ENCODE data around the gene ARMCX6. TPM values are rescaled to one million over a fixed set of nuclear protein-coding genes. Genes with fewer than 3 reads are reported as not detected.
"Not testable (repeated sequence)": the region's sequence is repeated elsewhere in the genome, so short reads cannot be mapped to it uniquely, and the experiment has no call there.

The ARMCX6 gene
- total RNA-seq, 4 donors from 2014 or later, result 4.5 to 12.6 (median 6.2) TPM

GRCh38 chrX:101656817-101657216 is 39.0 kb upstream of the ARMCX6 start:
- H3K4me3 ChIP-seq, result no peak overlapping the region
- no peaks in the 10 kb centered on the region for H3K36me3 ChIP-seq
- H3K27ac ChIP-seq, result no peak overlapping the region
- no peaks in the 10 kb centered on the region for H3K27me3 ChIP-seq
- intact Hi-C loops (cut with DNase I; ENCODE audit: low total_unique reads), result no loop called here
- no peak for DNase-seq
- in situ Hi-C loops (cut with MboI; ENCODE audit: low sequenced_read_pairs in 4 of 4), result no loop called here
- H3K9me3 ChIP-seq, result no peaks in the 10 kb centered on the region
- no peaks in the 10 kb centered on the region for H3K4me1 ChIP-seq
- no peak for ATAC-seq
- no peak for TF ChIP-seq CTCF (IDR thresholded peaks at IDR 0.05 in 4 of 5, conservative IDR thresholded peaks at IDR 0.05 in 1 of 5)

DNA sequence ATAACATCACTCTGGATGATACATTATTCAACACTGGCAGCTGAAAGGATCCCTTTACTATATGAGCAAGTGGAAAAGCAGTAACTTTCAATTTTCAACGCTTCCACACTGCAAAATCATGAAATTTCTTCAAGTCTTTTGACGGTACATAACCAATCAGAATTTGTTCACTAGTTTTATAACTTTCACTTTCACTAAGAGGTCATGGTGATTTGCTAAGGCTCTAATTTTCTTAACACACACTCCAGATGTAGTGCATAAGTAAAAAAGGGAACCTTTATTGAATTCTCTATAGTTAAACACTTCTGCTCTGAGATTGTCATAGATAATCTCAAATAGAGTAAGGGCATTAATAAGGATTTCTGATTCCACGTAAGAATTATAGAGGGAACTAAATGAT is 37.7 kb upstream of the ARMCX6 start:
- Histone ChIP-seq H3K4me1 (no peaks in the 10 kb centered on the region), H3K9me3 (no peaks in the 10 kb centered on the region), H3K27me3 (no peaks in the 10 kb centered on the region), H3K4me3 (no peak overlapping the region), H3K27ac (no peak overlapping the region), H3K36me3 (no peaks in the 10 kb centered on the region)
- no peak for TF ChIP-seq CTCF (IDR thresholded peaks at IDR 0.05 in 4 of 5, conservative IDR thresholded peaks at IDR 0.05 in 1 of 5)
- no peak for TF ChIP-seq POLR2A (IDR thresholded peaks at IDR 0.05)
- DNase-seq (no peak), ATAC-seq (no peak)
- intact Hi-C loops (cut with DNase I; ENCODE audit: low total_unique reads), result no loop called here
- in situ Hi-C loops (cut with MboI; ENCODE audit: low sequenced_read_pairs in 4 of 4), result no loop called here

DNA sequence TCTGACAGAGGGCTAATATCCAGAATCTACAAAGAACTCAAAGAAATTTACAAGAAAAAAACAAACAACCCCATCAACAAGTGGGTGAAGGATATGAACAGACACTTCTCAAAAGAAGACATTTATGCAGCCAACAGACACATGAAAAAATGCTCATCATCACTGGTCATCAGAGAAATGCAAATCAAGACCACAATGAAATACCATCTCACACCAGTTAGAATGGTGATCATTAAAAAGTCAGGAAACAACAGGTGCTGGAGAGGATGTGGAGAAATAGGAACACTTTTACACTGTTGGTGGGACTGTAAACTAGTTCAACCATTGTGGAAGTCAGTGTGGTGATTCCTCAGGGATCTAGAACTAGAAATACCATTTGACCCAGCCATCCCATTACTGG is 29.9 kb upstream of the ARMCX6 start:
- ATAC-seq; H3K4me3 ChIP-seq; intact Hi-C loops (cut with DNase I; ENCODE audit: low total_unique reads); in situ Hi-C loops (cut with MboI; ENCODE audit: low sequenced_read_pairs in 4 of 4); H3K27me3 ChIP-seq; DNase-seq; H3K4me1 ChIP-seq; H3K36me3 ChIP-seq; H3K9me3 ChIP-seq; H3K27ac ChIP-seq: not testable (repeated sequence)

- ATAC-seq (no peak), DNase-seq (no peak)
- no peak for TF ChIP-seq CTCF (IDR thresholded peaks at IDR 0.05 in 4 of 5, conservative IDR thresholded peaks at IDR 0.05 in 1 of 5)
- no peak for TF ChIP-seq POLR2A (IDR thresholded peaks at IDR 0.05)
- Histone ChIP-seq H3K4me3 (no peak overlapping the region), H3K27me3 (no peaks in the 10 kb centered on the region), H3K36me3 (no peaks in the 10 kb centered on the region), H3K9me3 (no peaks in the 10 kb centered on the region), H3K4me1 (no peaks in the 10 kb centered on the region), H3K27ac (no peak overlapping the region)
- intact Hi-C loops (cut with DNase I; ENCODE audit: low total_unique reads) (no loop called here), in situ Hi-C loops (cut with MboI; ENCODE audit: low sequenced_read_pairs in 4 of 4) (no loop called here)
Measured at GRCh38 chrX:101642093-101642492, 24.3 kb upstream of the ARMCX6 start.

GRCh38 chrX:101639583-101639982 is 21.8 kb upstream of the ARMCX6 start:
- Histone ChIP-seq H3K9me3 (no peaks in the 10 kb centered on the region), H3K36me3 (no peaks in the 10 kb centered on the region), H3K4me3 (no peak overlapping the region), H3K27ac (no peak overlapping the region), H3K4me1 (no peaks in the 10 kb centered on the region), H3K27me3 (no peaks in the 10 kb centered on the region)
- in situ Hi-C loops (cut with MboI; ENCODE audit: low sequenced_read_pairs in 4 of 4), result no loop called here
- intact Hi-C loops (cut with DNase I; ENCODE audit: low total_unique reads), result no loop called here
- TF ChIP-seq POLR2A (IDR thresholded peaks at IDR 0.05), result no peak
- no peak for TF ChIP-seq CTCF (IDR thresholded peaks at IDR 0.05 in 4 of 5, conservative IDR thresholded peaks at IDR 0.05 in 1 of 5)
- DNase-seq (no peak), ATAC-seq (no peak)

Measured in gastrocnemius medialis (tissue), 4 donors.